ENCODE data around the gene CABP7.

CABP7 gene

DNA sequence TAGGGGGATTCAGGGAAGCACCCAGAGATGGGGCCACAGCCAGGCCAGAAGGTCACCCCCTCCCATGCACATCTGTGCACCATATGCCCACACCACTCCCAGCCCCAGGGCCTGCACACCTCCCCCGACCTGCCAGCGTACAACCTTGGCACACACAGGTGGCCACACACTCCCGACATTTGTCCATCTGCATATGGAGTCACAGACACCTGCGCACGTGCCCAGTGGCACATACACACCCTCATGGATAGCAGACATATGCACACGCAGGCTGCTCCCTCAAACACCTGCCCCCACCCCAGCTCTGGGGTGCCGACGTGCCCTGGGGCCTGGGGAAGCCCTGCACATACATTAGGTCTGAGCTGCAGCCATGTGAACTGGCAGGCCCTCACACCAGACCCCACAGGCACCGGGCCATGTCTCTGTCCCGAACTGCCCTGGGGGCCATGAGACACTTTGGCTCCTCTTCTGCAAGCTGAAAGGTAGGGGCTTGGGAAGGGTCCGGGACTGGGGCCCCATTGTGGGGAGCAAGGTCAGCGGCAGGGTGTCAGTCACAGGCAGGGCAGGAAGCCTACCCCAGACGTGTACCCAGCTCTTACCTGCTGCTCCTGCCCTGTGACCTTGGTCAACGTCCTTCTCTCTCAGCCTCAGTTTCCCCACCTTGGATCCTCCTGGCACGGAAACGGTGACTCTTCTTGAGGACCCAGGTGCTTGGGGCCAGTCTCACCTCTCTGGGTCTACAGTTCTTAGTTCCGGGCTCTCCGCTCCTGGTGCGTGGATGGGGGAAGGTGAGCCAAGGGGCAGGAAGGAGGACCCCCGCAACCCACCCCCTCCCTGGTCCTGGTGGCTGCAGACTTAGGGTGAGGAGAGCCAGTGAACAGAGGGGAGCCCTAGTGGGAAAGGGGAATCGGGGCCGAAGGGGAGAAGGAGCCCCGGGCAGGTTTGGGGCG is 579 bp upstream of the CABP7 start:
- in situ Hi-C loops (cut with MboI; ENCODE audit: low pct_unique_long_range_greater_than_20kb, low sequenced_read_pairs) = no loop called here
- no peak for DNase-seq

DNA sequence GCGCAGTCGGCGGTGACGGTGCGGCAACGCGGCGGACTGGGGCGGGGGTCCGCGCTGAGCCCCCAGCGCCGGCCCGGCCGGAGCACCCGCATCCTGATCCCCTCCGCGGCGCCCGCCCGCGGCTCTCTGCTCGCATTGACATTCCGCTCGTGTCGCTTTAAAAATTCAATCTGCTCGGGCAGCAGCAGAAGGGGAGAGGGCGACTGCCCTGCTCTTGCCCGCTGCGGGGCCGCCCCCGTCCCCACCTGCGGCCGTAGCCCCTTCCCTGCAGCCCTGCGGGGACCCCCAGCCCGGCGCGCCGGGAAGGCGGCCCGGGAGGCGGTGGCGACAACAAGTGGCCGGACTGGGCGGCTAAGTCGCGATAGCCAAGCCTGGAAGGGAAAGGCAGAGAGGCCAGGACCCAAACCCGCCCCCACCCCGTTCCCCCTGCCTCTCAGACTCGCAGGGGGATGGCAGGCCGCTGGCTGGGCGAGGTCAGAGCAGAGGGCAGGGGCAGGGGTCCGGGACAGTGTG is 1.1 kb downstream of the CABP7 start:
- DNase-seq = no peak
- in situ Hi-C loops (cut with MboI; ENCODE audit: low pct_unique_long_range_greater_than_20kb, low sequenced_read_pairs) = no loop called here

DNA sequence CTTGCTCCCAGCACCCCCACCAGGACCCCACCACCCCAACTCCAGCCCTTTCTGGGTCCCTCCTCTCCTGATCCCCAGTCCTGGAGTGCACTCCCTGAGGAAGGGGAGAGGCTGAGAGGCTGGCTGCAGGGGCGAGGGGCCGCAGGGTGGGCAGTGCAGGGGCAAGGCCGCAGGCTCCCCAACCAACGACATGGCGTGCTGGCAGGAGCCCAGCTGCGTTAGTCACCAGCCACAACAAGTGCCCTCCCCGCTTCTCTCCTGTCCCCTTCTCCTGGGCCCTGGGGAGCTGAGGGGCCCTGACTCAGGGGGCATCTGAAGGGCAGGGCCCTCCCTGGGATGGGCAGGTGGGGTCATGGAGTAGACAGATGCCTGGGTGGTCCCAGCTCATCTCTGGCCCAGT is 2.3 kb downstream of the CABP7 start:
- in situ Hi-C loops (cut with MboI; ENCODE audit: low pct_unique_long_range_greater_than_20kb, low sequenced_read_pairs) = no loop called here

DNA sequence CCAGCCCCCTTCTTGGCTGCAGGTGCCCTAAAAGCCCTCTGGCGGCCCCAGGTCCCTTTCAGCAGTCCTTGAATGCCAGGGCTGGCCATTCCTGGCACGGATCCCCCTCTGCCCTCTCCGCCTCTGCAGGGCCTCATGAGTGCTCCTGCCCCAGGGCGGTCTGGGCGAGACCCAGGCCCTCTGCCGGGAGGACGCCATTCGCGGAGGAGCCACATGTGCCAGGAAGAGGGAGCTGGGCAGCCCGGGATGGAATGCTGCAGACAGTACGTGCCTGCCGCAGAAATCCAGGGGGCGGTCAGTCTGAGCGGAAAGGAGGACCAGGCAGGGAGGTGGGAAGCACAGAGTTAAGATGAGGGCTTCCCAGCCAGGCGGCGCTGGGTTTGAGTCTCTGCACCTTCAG is 2.8 kb downstream of the CABP7 start:
- DNase-seq = no peak
- in situ Hi-C loops (cut with MboI; ENCODE audit: low pct_unique_long_range_greater_than_20kb, low sequenced_read_pairs) = no loop called here

More for the DNA sequence above, 2.3 kb downstream of the CABP7 start:
- DNase-seq = no peak

DNA sequence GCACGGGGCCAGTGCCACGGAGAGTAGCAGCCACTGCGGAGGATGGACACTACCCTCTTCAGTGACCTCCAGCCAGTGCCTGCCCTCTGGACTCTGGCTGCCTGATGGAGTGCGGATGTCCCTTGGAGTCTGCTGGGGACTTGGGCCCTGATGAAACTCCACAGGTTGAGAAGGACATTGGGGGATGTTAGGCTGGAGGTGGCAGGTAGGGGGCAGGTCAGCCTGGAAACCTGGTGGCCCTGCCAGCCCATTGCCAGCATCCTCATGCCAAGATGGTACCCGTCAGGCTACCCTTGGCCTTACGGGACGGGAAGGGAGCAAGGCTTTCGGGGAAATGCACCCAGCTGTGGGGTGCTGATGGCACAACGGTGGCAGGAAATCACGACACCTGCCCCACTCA is 4.0 kb downstream of the CABP7 start:
- no peak for DNase-seq
- in situ Hi-C loops (cut with MboI; ENCODE audit: low pct_unique_long_range_greater_than_20kb, low sequenced_read_pairs) = no loop called here

DNA sequence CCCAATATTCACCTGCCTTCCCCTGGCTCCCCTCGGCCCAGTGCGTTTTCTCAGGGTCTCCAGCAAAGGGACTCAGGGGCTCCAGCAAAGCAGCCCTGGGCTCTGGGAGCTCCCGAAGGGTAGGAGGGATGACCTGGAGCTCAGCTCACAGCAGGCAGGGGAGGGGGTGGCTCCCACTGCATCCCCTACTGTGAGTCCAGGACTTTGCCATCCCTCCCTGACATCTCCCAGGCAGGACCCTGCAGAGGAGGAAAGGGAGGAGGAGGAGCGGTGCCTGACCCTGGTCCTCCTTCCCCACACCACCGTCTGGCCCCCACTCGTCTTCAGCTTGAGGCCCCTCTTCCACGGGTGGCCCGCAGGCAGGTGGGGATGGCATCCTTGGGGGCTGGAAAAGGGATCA is 5.0 kb downstream of the CABP7 start:
- in situ Hi-C loops (cut with MboI; ENCODE audit: low pct_unique_long_range_greater_than_20kb, low sequenced_read_pairs) = no loop called here
- DNase-seq = no peak

DNA sequence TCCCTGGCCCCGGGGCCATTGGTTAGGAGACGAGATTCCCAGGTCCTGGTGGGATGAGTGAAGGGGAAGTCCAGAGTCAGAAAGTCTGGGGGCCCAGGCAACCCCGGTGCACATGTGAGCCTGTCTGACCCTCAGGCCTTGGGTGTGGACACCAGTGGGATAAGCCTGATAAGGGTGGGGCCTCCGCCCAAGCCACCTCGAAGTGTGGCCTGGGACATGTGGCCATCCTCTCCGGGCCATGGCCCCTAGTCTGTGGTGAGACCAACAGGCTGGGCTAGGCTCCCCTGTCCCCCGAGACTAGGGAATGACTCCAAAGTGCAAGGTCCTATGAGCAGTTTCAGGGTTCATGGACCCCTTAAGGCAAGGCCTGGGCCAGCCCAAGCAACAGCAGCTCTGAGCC is 6.3 kb downstream of the CABP7 start:
- no peak for DNase-seq
- in situ Hi-C loops (cut with MboI; ENCODE audit: low pct_unique_long_range_greater_than_20kb, low sequenced_read_pairs) = no loop called here

DNA sequence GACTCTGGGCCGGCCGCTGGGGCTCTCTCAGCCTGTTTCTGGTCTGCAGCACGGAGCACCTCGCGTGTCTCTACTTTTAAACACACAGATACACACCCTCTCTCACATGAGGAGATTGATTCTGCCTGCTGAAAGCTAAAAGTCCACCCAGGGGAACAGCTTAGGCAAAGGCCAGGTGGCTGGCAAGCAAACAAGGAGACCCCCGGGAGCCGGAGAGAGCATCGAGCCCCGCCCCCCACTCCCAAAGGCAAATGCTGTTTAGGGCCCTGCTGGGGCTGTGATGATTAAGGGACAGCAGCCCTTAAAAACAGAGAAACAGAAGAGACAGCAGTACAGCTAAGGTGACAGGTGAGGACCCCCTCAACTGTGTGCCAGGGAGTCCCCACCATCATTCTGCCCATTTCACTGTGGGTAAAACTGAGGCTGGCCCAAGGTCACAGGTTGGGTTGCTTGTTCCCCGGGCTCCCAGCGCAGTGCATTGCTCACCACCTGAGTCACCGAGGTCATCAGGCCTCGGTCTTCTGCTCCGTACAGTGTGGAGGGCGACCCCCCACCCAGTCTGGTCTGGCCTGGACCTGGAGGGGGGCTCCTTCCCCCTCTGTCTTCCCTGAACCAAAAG is 6.8 kb downstream of the CABP7 start:
- in situ Hi-C loops (cut with MboI; ENCODE audit: low pct_unique_long_range_greater_than_20kb, low sequenced_read_pairs) = no loop called here
- DNase-seq = no peak

DNA sequence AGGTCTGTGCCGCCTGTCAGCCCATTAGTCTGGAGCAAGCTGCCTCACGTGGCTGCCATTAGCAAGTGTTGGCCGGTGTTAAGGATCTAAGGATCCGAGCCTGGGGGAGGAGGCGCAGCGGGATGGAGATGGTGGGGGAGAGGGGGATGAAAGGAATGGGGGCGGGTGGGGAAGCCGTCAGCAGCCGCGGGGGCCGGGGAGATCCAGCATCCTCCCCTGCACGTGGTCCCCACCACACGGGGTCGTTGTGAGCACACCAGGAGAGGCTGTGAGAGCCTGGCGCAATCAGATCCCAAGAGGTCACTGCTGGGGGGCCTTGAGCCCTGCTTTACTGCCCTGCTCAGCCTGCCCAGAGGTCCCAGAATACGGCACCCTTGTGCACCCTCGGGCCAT is 7.3 kb downstream of the CABP7 start:
- in situ Hi-C loops (cut with MboI; ENCODE audit: low pct_unique_long_range_greater_than_20kb, low sequenced_read_pairs) = no loop called here

DNA sequence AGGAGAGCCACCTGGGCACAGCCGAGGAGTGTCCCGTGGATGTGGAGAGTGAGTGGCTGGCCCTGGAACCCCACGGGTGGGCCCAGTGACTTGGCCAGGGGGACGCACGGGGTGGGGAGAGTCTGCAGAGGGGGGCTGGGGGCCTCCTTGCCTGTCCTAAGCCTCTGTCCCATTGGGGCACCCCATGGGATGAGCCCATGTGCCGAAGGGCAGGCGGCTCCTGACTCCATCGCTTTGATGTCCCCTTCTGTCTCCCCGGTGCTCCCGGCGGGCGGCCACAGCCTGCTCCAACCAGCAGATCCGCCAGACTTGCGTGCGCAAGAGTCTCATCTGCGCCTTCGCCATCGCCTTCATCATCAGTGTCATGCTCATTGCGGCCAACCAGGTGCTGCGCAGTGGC is 9.4 kb downstream of the CABP7 start:
- no peak for DNase-seq
- in situ Hi-C loops (cut with MboI; ENCODE audit: low pct_unique_long_range_greater_than_20kb, low sequenced_read_pairs) = no loop called here

More for the DNA sequence above, 7.3 kb downstream of the CABP7 start:
- DNase-seq = no peak

DNA sequence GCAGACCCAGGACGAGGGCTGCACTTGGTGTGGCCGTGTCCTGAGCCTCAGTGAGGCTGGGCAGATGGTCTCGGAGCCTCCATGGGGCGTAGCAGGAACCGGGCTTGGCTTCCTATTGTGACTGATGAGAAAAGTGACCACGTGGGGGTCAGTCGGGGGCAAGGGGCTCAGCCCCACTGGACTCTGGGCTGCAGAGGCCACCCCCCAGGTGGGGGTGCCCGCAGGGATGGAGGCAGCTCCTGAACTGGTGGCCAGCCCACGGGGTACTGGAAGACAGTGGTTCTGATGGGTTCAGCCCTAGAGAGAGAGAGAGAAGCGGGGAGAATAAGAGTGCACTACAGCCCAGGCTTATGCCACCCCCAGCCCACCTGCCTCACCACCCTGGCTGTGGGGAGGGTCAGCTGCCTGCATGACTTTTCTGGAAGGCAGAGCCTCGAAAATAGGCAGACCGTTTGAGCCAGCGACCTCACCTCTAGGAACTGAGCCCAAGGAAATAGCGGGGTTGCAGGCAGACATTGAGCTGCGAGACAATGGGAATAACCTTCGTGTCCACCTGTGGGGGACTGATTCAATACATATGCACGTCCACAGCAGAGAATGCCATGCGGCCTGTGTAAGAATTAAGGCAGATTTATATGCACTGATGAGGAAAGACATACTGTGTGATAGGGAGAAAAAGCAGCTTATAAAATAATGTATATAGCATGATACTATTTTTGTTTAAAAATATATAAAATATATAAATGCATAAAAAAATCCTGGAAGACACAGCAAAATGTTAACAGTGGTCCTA is 11.5 kb downstream of the CABP7 start:
- DNase-seq = no peak
- in situ Hi-C loops (cut with MboI; ENCODE audit: low pct_unique_long_range_greater_than_20kb, low sequenced_read_pairs) = no loop called here

DNA sequence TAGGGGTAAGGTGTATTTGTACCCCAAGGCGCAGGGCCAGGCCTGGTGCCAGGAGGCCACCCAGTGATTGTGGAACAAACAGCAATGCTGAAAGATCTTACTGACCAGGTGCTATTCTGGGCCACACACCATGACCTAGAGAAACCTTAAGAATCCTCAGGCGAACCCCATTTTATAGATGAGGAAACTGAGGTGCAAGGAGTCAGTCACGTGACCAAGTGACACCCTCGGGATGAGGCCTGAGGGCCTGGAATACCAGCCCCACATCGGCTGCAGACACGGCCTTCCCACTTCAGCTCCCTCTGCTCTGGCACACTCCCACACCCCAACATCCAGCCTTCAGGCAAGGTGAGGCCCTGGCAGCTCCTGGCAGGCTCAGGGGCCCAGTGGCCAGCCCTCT is 13.1 kb downstream of the CABP7 start:
- DNase-seq = no peak
- in situ Hi-C loops (cut with MboI; ENCODE audit: low pct_unique_long_range_greater_than_20kb, low sequenced_read_pairs) = no loop called here

DNA sequence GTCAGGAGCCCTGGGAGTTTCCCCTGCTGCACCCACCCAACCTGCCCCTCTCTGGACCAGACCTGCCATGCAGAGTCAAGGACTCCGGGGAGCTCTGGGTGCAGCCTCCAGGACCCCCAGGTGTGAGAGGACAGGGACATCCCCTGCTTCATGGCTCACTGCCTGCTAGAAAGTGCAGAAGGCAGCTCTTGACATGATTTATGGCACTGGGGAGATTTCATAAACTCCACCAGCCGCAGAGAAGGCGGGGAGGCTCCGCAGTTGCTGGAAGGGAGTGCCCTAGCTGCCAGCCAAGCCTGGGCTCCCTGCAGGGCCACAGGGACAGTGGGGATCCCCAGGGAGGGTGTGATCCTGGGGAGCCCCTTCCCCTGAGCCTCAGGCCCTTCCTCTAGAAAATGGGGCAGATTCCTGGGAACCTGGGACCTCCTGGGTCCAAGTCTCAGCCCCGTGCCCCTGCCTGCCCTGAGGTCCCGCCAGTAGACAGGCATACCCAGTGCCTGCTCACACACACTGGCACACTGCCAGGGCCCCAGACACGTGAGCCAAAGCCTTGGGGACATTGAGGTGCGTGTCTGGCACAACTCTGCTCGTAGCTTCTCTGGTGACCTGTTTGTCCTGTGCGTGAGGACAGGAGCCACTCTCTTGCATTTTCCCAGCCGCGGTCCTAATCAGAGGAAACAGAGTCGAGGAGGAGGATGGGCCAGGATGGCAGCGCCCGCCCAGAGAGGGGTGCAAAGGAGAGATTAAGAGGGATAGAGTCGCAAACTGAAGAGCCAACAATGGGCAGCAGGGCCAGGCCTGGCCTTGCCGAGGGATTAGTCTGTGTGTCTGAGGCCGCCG is 13.8 kb downstream of the CABP7 start:
- in situ Hi-C loops (cut with MboI; ENCODE audit: low pct_unique_long_range_greater_than_20kb, low sequenced_read_pairs) = no loop called here
- no peak for DNase-seq

DNA sequence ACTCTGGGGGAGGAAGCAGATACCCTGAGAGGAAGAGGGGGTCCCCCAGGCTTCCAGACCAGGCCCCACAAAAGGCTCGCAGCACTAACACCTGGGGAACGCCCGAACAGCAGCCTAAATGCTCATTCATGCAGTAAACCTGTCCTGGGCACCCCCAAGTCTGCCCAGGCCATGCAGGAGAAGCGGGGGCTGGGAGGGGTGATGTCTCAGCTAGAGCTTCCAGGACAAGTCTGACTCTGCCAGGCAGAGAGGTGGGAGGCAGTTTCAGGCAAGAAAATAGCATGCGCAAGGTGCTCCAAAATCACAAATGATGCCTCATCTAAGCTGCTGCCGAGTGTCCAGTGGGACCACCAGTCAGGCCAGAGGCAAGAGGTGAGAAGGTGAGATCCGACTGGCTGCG is 14.6 kb downstream of the CABP7 start:
- in situ Hi-C loops (cut with MboI; ENCODE audit: low pct_unique_long_range_greater_than_20kb, low sequenced_read_pairs) = no loop called here
- no peak for DNase-seq

DNA sequence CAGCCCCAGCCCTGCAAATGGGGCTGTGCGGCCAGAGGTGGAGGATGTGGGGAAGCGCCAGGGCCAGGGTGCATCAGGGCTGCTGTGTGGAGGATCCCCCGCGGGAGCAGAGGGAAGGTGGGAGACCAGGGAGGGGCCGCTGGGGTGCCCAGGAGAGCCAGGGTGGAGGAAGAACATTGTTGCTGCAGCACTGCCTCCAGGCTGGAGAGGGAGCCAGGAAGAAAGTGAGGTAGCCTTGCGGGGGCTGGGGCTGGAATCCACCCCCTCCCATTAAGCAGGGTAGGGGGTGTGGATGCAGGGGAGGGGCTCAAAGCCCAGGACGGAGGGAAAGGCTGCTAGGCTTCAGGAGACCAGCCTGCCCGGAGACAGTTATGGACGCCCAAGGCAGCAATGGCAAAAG is 15.0 kb downstream of the CABP7 start:
- DNase-seq = no peak
- in situ Hi-C loops (cut with MboI; ENCODE audit: low pct_unique_long_range_greater_than_20kb, low sequenced_read_pairs) = no loop called here

DNA sequence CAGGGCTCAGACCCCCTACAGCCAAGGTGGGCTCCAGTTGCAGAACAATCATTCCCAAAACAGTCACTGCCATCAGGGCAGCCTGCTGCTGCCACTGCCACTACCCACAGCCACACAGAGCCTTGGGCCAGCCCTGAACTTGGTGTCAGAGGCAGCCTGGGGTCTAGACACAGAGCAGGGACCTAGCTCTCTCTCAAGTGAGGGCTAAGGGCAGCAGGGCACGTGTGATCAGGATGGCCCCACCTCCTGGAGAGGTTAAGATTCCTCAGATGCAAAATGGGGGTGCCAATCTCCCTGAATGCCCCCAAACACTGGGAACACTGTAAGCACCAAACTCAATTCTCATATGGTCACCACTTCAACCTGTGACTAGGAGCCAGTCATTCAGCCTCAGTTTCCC is 15.6 kb downstream of the CABP7 start:
- no peak for DNase-seq
- in situ Hi-C loops (cut with MboI; ENCODE audit: low pct_unique_long_range_greater_than_20kb, low sequenced_read_pairs) = no loop called here

DNA sequence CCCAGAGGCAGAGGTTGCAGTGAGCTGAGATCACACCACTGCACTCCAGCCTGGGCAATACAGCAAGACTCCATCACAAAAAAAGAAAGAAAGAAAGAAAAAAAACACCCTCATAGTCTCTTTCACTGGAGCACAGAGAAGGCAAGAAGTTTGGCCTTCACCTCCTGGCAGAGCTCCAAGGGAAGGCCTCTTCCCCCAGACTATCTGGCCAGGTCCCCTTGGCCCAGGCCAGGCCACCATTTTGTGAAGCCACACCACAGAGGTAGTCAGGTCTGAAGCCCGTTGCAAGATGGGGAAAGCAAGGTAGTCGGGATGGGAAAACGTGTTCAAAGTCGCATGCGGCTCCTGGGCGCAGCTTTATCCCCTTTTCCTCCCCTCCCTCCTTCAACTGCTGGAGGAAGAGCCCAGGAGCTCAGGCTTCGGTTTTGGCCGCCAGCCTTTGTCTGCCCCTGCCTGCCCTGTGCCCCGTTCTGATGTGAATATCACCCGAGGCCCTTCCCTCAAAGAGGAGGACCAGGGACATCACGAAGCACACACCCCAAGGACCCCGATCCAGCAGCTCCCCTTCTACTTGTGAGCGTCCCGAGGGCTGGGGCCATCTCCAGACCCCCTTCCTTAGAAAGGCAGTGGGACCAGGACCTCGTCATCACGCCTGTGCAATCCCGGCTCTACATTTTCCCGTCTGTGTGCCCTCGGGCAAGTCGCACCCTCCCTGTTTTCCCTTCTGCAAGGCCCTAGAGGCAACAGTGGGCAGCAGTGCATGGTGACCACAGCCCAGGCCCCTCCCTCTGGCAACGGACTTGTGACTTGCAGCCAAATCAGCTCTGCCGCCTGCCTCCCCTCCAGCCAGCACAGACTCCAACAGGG is 17.7 kb downstream of the CABP7 start:
- DNase-seq = no peak
- in situ Hi-C loops (cut with MboI; ENCODE audit: low pct_unique_long_range_greater_than_20kb, low sequenced_read_pairs) = no loop called here
